Esophagus muscularis mucosa (tissue), 4 donors: ENCODE results near the gene TRAF3.

Experiments
- CTCF ChIP-seq, 3 experiments: fragments of 200-600 bp in 2 of 3; fragments of 450-650 bp in 1 of 3; sonication (generic) in 2 of 3; IDR thresholded peaks; one replicate each; pipeline ENCODE4 v1.5.1; 2017 to 2019; ENCODE audit warnings: antibody characterized with exemption in 3 of 3, mild to moderate bottlenecking in 2 of 3, moderate library complexity in 1 of 3
- EP300 ChIP-seq: sonication (generic); formaldehyde crosslinking; IDR thresholded peaks from one replicate; pipeline ENCODE4 v1.6.1; 2017; ENCODE audit warnings: antibody characterized with exemption
- POLR2A ChIP-seq: fragments of 450-650 bp; IDR thresholded peaks from one replicate; pipeline ENCODE4 v1.6.1; 2017; ENCODE audit warnings: antibody characterized with exemption, moderate library complexity, mild to moderate bottlenecking, low read depth
- POLR2AphosphoS5 ChIP-seq, 2 donors: sonication (generic); formaldehyde crosslinking; IDR thresholded peaks; one replicate each; pipeline ENCODE4 v1.6.1; 2017; ENCODE audit warnings: antibody characterized with exemption in 2 of 2

DNA sequence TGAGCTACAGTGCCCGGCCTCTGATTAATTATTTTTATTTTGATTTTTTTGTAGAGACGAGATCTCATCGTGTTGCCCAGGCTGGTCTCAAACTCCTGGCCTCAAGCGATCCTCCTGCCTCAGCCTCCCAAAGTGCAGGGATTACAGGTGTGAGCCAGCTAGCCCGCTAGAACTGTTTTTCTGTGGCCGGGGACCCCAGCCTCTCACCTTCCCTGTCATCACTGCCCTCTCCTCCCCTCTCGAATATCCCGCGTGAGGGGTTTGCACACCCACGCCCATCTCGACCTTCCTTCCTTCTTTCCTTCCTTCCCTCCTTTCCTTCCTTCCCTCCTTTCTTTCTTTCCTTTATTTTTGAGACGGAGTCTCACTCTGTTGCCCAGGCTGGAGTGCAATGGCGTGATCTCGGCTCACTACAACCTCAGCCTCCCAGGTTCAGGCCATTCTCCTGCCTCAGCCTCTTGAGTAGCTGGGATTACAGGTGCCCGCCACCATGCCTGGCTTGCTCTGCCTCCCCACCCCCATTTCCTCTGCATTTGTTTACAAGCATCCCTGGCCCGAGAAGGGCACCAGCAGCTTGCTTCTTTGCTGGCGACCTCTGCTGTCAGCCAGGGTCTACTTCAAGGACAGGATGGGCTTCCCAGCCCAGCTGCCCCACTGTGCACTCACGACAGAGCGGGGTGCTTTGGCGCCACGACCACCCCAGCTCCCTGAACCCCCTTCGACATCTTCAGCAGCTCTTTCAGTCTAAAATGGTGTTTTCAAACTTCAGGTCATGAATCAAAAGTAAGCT is 4.3 kb upstream of the TRAF3 start:
- no peak for TF ChIP-seq CTCF (IDR thresholded peaks at IDR 0.05)
- TF ChIP-seq POLR2A: no peak
- TF ChIP-seq EP300: no peak
- no peak for TF ChIP-seq POLR2AphosphoS5 (IDR thresholded peaks at IDR 0.05)
